Gastrocnemius medialis (tissue), 4 donors: Measurements from ENCODE around the gene PIK3IP1.

Experiments
- POLR2A ChIP-seq, 2 donors: fragments of 450-650 bp; IDR thresholded peaks; one replicate each; pipeline ENCODE4 v1.6.1; 2017; ENCODE audit warnings: antibody characterized with exemption in 2 of 2, mild to moderate bottlenecking in 2 of 2, moderate library complexity in 2 of 2
- TF ChIP-seq, protein P1 (sequence below), 5 experiments: fragments of 450-650 bp in 3 of 5; fragments of 200-600 bp in 2 of 5; sonication (generic) in 2 of 5; IDR thresholded peaks in 4 of 5; conservative IDR thresholded peaks in 1 of 5; 1 replicate in 4 of 5; 2 replicates in 1 of 5; pipeline ENCODE4 v1.5.1; 2016 to 2019; ENCODE audit warnings: antibody characterized with exemption in 5 of 5, mild to moderate bottlenecking in 3 of 5, moderate library complexity in 3 of 5

DNA sequence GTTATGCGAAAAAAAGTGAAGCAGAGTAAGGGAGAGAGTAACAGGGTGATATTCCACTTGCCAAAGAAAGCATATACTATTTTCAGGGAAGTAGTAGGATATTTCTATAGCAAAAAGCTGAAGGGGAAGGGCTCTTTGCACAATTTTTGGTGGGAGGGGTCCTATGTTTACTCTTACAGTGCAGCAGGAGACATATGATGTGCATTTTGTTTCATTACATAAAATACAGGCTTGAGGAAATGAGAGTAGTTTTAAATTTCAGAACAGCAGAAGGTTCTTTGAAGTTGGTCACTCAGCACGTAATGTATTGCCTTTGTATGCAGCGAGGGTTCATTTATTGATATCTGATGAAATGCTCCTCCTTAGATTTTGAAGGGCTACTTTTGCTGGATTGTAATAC lies 3.1 kb upstream of the PIK3IP1 start:
- TF ChIP-seq, protein P1, sequence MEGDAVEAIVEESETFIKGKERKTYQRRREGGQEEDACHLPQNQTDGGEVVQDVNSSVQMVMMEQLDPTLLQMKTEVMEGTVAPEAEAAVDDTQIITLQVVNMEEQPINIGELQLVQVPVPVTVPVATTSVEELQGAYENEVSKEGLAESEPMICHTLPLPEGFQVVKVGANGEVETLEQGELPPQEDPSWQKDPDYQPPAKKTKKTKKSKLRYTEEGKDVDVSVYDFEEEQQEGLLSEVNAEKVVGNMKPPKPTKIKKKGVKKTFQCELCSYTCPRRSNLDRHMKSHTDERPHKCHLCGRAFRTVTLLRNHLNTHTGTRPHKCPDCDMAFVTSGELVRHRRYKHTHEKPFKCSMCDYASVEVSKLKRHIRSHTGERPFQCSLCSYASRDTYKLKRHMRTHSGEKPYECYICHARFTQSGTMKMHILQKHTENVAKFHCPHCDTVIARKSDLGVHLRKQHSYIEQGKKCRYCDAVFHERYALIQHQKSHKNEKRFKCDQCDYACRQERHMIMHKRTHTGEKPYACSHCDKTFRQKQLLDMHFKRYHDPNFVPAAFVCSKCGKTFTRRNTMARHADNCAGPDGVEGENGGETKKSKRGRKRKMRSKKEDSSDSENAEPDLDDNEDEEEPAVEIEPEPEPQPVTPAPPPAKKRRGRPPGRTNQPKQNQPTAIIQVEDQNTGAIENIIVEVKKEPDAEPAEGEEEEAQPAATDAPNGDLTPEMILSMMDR (IDR thresholded peaks at IDR 0.05 in 4 of 5, conservative IDR thresholded peaks at IDR 0.05 in 1 of 5): no peak
- TF ChIP-seq POLR2A (IDR thresholded peaks at IDR 0.05): no peak
